ENCODE measurements around the gene FAM185A.
"Not testable (repeated sequence)": the region's sequence is repeated elsewhere in the genome, so short reads cannot be mapped to it uniquely, and the experiment has no call there.

Gene FAM185A

DNA sequence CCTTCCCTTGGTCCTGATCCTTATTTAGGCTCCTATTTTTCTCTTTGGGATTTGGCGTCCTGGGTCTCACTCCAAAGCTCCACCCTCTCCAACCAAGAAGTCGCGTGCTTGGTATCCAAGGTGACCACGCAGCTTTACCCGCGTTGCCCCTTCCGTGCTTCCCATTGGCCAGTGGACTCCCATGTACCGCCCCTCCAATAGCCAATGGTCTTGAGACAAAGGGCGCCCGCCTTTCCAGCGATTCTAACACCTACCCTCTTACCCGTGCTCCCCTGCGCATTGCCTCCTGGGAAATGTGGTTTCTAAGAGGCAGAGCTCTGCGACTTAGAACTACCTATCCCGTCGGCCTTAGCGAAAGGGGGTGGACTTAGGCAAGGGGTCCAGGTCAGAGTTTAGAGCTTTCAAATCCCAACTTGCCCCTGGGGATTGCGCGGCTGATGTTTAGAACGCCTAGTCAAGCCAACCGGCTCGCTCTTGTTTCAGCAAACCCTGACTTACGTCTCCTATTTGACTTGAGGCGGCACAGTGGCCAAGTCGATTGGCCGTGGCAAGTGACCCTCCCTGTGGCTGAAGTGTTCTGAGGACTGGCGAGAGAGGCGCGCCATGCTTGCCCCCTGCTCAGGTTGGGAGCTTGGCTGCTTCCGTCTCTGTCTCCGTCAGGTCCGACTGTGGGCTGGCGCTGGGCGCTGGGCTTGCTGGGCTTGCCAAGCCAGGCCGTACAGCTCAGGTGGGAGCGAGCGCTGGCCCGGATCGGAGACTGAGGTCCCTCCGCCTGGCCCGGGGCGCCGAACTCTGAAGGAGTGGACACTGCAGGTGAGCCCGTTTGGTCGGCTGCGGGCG, at the start of gene FAM185A:
Gene FAM185A (plus strand): TSS at position 395 of the 840 bp plus-strand sequence. CDS start 209 bp downstream, at position 604.
- peak; percentile 99 for DNase-seq

DNA sequence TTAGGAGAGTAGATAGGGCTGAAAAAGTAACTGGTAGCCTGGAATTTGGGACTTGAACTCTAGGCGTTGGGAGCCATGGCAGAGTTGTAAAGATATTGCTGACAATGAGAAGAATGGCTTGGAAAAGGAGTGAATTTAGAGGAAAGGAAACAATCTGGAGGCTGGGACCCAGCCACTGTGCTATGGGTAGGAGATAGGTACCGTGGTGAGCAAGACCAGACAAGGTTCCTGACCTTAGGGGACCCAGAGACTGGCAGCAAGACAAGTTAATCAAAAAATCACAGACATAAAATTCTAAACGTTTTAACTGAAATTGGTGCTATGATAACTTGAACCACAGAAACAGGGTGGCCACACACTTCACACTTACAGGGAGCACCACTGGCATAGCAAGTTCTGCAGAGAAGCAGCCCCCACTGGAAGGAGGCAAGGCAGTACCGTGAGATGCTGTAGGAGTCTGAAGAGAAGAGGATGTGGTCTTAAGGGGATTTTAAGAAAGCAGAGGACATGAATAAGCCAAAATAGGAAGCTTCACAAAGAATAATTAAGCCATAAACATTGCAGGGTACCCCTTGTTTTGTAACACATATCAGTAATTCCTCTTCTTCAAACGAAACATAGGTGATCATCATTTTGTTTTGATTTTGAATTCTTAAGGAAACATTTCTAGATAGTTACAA, 35.6 kb upstream of the FAM185A start:
- not testable (repeated sequence) for DNase-seq

- DNase-seq = not testable (repeated sequence)
Observed at GRCh38 chr7:102713691-102714080, 35.1 kb upstream of the FAM185A start.

DNA sequence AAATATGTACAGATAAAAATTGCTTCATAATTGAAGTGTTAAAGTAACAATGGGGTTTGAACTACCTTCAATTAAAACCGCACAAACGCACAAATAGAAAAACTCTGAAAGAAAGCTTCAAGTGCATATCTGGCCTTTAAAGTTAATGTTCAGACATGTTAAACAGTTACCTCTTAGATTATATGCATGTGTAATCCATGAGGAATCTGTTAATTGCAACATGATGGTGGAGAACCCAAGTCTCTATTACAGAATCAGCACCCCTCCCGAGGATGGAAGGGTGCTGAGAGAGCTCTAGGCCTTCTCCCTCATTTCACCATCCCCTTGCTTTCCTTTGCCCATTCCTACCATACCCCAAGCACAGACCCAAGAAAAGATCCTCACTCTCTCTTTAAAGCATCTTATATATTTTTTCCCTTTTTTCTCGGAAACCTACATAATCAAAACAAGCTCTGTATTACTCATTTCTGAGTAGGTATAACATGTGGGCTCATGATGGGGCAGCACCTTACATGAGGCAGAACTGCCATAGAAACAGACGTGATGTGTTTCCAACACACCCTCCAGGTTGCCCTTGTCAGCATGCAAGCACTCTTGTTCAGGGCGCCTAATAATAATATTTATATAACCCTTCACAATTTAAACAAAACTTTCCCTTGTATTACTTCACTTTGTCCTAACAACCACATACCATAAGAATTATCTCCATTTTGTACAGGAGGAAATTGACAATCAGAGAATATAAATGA, 33.9 kb upstream of the FAM185A start:
- not testable (repeated sequence) for DNase-seq

DNA sequence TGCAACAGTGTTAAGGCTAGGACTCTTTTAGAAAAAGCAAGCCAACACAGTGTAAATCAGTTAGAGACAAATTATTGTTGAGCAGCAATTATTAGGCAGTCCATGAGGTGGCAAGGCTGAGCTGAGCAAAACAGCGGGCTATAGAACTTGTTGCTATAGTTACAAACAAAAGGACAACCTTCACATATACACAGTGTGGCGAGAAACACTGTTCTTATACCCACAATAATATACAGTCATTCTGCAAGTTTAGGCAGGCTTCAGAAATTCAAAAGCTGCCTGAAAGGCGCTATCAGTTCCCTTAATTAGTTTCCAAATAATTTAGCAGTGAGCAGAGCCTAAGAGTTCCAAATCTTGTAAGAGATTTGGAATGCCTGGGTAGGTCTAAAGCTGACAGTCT, 33.1 kb upstream of the FAM185A start:
- DNase-seq = not testable (repeated sequence)

- DNase-seq = not testable (repeated sequence)
Observed at GRCh38 chr7:102718491-102718890, 30.3 kb upstream of the FAM185A start.

DNA sequence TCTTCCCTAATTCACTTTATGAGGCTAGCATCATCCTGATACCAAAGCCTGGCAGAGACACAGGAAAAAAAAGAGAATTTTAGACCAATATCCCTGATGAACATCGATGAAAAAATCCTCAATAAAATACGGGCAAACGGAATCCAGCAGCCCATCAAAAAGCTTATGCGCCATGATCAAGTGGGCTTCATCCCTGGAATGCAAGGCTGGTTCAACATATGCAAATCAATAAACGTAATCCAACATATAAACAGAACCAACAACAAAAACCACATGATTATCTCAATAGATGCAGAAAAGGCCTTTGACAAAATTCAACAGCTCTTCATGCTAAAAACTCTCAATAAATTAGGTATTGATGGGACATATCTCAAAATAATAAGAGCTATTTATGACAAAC, 22.6 kb upstream of the FAM185A start:
- not testable (repeated sequence) for DNase-seq

DNA sequence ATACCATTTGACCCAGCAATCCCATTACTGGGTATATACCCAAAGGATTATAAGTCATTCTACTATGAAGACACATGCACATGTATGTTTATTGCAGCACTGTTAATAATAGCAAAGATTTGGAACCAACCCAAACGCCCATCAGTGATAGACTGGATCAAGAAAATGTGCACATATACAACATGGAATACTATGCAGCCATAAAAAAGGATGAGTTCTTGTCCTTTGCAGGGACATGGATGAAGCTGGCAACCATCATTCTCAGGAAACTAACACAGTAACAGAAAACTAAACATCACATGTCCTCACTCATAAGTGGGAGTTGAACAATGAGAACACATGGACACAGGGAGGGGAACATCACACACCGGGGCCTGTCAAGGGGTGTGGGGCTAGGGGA, 19.1 kb upstream of the FAM185A start:
- not testable (repeated sequence) for DNase-seq

DNA sequence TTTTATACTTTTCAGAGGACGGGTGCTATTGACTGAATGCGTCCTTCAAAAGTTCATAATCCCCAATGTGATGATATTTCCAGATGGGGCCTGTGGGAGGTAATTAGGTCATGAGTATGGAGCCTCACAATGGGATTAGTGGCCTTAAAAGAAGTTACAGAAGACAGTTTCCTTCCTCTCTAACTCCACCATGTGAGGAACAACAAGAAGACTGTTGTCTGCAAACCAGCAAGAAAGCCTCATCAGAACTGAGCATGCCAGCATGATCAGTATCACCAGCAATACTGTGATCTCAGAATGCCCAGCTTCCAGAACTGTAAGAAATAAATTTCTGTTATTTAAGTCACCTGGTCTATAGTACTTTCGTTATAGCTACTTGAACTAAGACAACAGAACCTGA, 18.4 kb upstream of the FAM185A start:
- not testable (repeated sequence) for DNase-seq

GRCh38 chr7:102742002-102742771, 6.6 kb upstream of the FAM185A start:
- DNase-seq = not testable (repeated sequence)

DNA sequence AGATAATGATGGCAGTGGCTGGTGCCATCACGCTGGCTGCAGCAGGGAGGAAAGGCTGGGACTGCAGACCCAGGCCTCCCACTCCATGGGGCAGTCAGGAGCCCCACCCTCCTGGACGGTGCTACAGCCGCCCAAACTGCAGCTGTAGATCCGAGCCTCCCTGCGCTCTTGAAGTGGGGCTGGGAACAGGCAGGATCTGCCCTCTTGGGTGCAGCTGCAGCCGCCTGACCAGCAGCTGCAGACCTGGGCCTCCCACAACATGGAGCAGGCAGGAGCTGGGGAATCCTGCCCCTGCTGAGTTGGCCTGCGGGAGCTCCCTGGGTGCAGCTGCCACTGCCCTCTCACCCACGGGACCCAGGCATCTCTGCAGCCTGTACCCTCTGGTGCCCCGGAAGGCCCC, 4.9 kb upstream of the FAM185A start:
- DNase-seq = not testable (repeated sequence)

DNA sequence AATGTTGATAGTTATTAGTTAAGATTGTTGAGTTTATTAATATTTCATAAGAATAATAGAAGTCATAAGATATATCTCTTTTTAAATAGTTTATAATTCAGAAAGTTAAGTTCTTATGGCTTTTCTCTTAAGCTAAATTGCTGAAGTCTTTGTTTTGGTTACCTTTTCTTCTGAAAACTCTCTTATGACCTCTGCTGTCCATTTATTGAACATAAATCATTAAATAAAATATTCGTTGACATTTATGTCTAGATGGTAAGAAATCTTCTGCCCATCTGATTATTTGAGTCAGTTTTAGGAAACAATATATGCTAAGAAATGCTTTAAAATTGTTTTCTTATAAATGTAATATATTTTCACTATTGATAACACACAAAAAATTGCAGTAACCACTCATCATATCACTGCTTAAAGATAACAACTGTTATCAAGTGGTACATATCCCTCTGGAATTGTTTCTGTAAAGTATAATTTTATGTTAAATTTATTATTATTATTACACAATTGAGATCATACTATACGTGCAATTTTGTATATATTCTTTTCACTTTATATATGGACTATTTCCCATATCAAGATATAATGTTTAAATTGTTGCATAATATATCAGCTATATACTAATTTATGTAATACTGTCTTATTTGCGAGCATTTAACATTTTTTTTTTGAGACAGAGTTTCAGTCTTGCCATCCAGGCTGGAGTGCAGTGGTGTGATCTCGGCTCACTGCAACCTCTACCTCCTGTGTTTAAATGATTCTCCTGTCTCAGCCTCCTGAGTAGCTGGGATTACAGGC, 3.1 kb upstream of the FAM185A start:
- DNase-seq = not testable (repeated sequence)

DNA sequence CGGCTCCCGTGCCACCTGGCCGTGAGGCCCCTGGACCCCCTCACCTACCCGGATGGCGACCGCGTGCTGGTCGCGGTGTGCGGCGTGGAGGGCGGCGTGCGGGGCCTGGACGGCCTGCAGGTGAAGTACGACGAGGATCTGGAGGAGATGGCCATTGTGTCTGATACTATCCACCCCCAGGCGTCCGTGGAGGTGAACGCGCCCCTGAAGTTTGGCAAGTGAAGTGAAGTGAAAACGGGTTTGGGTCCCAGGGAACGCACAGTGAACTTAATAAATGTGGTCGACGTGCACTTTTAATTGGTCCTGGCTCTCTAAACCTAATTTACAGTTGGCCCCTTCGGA, 617 bp downstream of the FAM185A start:
- DNase-seq = not testable (repeated sequence)

- DNase-seq = peak; percentile 2
Observed at GRCh38 chr7:102758227-102758626, 9.4 kb downstream of the FAM185A start.

DNA sequence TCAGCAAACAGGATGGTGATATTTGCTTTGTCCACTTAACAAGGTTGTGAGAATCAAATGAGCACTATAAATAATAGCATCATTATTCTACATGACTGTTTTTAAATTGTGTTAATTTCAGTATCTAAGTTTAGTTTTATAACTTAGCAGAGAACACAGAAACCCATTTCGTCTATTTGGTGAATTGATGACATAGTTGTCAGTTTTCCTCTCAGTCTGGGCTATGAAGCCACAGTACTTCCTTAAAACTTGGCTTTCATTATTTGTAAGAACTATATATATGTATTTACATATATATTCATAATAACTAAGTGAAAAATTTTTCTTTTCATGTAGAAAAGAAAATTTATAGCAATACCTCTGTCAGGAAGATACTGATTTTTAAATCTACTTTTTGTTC, 11.1 kb downstream of the FAM185A start:
- DNase-seq = not testable (repeated sequence)

GRCh38 chr7:102761234-102761633, 12.4 kb downstream of the FAM185A start:
- not testable (repeated sequence) for DNase-seq

DNA sequence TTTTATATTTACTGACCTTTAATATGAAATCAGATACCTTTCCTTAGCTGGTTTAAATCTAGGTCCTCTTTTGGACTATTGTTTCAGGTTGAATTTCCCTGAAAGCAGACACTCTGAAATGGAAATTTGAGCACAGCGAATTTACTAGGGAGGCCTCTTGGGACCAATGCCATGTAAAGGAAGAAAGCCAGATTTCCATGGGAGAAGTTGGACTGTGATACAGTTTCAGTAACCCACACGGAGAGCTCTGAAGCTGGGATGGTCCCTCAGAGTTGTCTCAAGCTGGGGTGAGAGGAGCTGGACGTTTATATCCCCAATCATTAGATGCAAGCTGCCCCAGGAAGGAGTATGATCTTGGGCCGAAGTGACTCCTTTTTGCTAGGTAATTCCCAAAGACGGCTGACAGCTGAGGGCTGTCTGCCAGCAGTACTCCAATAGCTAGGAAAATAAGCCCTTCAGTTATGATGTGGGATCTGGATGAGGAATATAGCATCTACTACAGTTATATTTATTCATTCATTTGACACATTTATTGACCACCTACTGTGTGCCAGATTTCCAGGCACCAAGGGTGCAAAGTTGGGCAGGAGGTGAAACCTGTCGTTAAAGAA, 14.6 kb downstream of the FAM185A start:
- DNase-seq = not testable (repeated sequence)

DNA sequence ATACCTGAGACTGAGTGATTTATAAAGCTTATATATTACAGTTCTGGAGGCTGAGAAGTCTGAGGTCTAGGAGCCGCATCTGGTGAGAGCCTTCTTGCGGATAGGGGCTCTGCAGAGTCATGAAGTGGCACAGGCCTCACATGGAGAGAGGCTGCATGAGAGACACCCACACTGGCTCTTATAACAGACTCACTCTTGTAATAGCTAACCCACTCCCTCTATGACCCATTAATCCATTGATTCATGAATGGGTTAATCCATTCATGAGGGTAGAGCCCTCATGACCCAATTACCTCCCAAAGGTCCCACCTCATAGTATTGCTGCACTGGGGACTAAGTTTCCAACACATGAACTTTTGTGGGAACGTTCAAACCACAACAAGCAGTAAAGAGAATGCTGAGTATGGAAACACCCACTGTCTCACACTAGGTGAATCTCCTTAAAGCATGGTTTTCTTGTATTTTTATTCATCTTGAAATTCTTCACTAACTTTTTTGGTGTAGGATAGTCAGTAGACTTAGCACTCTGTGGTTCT, 20.9 kb downstream of the FAM185A start:
- not testable (repeated sequence) for DNase-seq

GRCh38 chr7:102770467-102770866, 21.7 kb downstream of the FAM185A start:
- DNase-seq = not testable (repeated sequence)

DNA sequence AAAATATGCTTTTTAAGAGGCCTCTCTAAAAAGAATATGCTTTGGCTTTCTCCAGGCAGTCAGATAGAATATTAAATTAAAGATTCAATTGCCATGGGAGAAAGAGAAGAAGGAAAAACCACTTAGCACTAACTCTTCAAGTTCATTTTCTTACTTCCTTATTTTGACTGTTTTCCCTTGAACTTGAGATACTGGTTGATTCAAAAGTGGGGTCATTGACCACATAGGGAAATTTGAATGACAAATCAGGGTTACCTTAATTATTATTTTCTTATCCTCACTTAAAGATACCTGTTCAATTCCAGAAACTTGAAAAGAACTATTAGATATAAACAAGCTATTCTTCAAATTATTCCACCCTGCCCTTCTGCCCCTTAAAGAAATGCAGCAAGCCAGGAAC, 27.4 kb downstream of the FAM185A start:
- DNase-seq = not testable (repeated sequence)

GRCh38 chr7:102778663-102779062, 29.9 kb downstream of the FAM185A start:
- DNase-seq = not testable (repeated sequence)

All from NCI-H1436 (cell line).